ENCODE results near the gene KRT9.
"Not testable (repeated sequence)": the region's sequence is repeated elsewhere in the genome, so short reads cannot be mapped to it uniquely, and the experiment has no call there.

The KRT9 gene, protein sequence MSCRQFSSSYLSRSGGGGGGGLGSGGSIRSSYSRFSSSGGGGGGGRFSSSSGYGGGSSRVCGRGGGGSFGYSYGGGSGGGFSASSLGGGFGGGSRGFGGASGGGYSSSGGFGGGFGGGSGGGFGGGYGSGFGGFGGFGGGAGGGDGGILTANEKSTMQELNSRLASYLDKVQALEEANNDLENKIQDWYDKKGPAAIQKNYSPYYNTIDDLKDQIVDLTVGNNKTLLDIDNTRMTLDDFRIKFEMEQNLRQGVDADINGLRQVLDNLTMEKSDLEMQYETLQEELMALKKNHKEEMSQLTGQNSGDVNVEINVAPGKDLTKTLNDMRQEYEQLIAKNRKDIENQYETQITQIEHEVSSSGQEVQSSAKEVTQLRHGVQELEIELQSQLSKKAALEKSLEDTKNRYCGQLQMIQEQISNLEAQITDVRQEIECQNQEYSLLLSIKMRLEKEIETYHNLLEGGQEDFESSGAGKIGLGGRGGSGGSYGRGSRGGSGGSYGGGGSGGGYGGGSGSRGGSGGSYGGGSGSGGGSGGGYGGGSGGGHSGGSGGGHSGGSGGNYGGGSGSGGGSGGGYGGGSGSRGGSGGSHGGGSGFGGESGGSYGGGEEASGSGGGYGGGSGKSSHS

DNA sequence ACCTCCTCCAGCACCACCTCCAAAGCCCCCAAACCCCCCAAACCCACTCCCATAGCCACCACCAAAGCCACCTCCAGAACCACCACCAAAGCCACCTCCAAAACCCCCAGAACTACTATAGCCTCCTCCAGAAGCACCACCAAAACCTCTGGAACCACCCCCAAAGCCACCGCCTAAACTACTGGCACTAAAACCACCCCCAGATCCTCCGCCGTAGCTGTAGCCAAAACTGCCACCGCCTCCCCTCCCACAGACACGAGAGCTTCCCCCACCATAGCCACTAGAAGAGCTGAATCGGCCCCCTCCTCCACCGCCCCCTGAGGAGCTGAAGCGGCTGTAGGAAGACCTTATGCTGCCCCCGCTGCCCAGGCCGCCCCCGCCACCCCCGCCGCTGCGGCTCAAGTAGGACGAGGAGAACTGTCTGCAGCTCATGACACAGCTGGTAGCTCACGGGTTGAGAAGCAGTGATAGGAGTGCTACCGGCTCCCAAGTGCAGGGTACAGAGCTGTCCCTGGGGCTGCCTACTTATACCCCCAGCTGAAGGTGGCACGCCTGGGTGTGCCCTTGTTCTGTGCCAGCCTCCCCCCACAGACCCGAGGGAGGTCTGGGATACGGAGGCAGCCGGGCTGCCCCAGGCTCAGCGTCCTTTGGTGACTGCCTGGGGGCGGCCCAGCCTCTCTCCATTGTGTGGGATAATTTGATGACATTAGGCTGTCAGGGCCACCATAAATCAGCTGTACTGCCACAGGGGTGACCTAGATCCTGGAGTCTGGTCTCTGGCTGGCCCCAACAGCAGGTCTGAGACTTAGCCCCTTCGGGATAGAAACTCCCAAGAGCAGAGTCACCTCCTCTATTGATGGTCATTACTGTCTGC is at the start of gene KRT9:
Gene KRT9, minus strand, starts transcription at position 499 of the 874 bp plus-strand sequence. Its CDS starts 67 bp downstream, at position 432.
- in situ Hi-C loops (cut with MboI; ENCODE audit: low sequenced_read_pairs) = no loop called here

DNA sequence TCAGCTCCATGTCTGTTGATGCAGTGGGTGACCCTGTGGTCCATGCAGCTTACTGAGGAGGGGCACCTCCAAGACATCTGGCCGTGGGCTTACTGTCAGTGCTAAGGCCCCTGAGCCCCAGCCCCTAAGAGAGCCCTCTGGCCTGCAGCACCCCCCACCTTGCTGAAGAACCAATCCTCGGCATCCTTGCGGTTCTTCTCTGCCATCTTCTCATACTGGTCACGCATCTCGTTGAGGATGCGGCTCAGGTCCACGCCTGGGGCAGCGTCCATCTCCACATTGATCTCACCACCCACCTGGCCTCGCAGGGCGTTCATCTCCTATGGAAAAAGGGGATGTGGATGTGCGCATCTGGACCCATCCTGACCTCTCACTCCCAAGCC is 49.6 kb upstream of the KRT9 start:
- in situ Hi-C loops (cut with MboI; ENCODE audit: low sequenced_read_pairs) = not testable (repeated sequence)

DNA sequence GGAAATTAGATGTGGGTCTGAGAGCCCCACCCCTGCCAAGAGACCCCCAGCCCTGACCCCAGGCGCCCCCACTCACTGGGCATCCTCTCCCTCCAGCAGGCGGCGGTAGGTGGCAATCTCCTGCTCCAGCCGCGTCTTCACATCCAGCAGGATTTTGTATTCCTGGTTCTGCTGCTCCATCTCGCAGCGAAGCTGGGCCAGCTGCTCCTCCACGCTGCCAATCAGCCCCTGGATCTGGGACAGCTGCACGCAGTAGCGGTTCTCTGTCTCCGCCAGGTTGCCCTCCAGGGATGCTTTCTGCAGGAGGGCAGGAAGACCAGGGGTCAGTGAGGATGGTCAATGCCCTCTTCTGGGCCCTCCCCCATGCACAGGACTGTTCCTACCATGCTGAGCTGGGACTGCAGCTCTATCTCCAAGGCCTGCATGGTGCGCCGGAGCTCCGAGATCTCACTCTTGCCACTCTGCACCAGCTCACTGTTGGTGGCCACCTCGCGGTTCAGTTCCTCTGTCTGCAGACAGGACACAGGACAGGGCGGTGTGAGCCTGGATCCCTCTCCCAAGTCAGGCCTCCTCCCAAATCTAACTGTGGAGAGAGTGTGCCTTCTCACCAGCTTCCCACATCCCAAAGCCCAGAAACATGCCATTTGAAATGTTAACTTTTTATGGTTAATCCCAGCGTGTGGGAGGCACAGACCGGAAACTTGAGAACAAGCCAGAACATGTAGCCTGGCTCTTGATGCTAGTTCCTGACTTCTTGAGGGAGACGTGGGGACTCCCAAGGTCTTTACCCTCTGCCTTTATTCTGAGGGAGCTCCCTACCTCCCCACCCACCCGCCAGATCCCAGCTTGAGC is 49.0 kb upstream of the KRT9 start:
- in situ Hi-C loops (cut with MboI; ENCODE audit: low sequenced_read_pairs) = no loop called here

DNA sequence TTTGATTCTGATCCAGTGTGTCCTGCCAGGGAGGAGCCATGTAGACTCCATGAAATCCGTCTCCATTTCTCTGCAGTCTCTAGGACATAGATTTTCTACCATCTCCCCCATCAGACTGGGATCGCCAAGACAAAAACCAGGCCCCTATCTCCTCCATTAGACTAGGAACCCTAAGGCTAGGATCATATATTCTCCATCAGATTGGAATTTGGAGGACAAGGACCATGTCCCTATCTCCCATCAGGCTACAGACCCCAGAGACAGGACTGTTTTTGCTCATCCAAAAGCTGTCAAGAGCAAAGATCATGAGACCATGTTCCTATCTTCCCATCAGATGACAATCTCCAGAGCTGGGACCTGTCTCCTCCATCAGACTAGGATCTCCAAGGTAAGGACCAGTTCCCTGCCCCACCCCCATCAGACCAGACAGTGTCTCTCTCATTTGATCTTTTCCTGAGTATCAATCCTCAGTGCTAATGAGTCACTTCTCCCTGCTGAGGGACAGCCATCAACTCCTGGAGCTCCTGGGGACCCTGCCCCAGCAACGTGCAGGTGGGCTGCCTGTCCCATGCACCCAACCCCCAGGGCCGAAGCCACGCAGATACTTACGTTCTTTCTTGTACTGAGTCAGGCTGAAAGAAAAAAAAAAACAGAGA is 48.2 kb upstream of the KRT9 start:
- in situ Hi-C loops (cut with MboI; ENCODE audit: low sequenced_read_pairs) = not testable (repeated sequence)

DNA sequence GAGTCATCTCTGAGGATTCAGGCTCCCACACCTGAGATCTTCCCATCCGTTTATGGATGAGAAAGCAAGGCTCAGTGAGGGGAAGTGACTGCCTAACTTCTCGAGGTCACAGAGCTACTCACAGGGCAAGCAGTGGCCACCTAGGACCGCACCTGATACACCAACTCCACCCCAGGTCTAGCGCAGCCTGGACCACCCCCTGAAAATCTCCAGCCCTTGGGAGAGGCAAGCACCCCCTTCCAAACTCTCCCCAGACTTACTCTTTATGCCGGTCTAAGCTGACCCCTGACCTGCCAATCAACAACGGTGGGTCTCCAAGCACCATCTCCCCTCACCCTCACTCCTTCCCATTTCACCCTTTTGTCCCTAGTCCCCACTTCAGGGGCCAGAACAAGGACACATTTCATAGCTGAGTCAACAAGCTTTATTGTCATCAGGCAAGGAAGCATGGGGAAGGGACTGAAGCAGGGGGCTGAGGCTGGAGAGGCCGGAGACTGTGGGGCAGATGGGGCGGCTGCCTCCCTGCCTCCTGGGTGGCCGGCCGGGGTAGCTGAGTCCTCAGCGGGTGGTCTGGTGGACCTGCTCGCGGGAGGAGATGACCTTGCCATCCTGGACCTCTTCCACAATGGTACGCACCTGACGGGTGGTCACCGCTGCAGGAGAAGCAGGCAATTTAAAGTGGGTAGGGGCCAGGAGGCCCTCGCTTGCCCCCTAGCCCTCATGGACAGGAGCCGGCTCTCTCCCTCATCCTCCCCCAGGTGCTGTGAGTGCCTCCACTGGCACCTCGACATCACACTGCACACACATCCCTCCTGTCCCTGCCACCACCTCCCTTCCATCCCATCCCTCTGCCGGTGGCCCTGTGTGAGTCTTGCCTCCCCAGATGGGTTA is 47.4 kb upstream of the KRT9 start:
- in situ Hi-C loops (cut with MboI; ENCODE audit: low sequenced_read_pairs) = no loop called here

DNA sequence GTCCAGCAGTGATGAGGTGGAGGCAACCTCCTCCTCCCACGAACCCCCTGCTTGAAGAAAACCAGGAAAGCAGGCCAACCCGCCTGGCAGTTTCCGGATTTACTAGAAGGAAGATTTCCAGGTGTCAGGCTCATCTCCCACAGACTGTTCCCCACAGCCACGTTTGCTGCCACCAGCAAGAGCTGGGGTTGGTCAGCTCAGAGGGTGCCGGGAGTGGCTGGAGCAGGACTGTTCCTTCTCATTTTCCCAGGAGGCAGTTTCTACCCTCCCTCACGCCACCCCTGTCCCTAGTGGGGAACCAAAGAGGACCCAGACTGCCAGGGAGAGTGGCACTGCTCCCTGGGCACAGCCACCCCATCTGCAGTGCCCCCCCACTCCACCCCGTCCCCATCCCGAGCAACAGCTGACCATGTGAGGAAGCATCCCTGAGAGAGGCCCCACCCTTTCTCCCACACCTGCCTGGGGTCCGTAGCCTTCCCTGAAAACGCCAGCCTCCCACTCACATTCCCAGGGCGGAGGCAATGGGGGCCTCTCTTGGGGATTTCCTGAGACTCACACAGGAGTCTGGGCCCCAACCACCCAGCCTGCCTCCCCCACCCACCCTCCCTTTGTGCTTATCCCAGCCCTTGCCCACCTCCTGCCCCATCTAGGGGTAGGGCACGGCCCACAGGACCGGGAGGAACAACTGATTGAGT is 46.6 kb upstream of the KRT9 start:
- in situ Hi-C loops (cut with MboI; ENCODE audit: low sequenced_read_pairs) = no loop called here

GRCh38 chr17:41617698-41618097 is 45.8 kb upstream of the KRT9 start:
- in situ Hi-C loops (cut with MboI; ENCODE audit: low sequenced_read_pairs) = no loop called here

DNA sequence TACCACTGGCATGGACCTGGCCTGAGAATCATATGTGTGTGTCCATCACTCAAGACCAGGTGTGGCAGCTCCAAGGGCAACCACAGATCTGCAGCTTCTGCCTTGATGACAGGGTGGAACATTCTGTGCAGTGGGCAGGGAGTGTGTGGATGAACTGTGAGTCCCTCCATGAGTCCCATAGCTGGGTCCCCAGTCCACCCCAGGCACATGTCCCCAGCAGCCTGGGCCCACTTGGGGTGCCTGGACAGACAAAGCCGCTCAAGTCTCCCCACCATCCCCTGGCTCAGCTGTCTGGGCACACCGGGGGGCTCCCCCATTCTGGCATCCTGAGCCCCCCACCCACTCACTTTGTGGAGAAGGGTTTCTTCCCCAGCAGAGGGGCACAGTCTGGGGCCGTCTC is 45.3 kb upstream of the KRT9 start:
- in situ Hi-C loops (cut with MboI; ENCODE audit: low sequenced_read_pairs) = no loop called here

DNA sequence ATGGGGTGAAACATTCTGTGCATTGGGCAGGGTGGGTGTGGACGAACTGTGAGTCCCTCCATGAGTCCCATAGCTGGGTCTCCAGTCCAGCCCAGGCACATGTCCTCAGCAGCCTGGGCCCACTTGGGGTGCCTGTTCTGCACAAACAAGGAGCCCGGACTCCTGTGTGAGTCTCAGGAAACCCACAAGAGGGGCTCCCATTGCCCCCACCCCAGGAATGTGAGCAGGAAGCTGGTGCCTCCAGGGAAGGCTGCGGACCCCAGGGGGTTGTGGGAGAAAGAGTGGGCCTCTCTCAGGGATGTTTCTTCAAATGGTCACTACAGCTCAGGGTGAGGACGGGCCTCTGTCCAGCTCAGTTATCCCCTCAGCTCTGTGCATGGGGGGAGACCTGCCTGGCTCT is 44.6 kb upstream of the KRT9 start:
- in situ Hi-C loops (cut with MboI; ENCODE audit: low sequenced_read_pairs) = not testable (repeated sequence)

DNA sequence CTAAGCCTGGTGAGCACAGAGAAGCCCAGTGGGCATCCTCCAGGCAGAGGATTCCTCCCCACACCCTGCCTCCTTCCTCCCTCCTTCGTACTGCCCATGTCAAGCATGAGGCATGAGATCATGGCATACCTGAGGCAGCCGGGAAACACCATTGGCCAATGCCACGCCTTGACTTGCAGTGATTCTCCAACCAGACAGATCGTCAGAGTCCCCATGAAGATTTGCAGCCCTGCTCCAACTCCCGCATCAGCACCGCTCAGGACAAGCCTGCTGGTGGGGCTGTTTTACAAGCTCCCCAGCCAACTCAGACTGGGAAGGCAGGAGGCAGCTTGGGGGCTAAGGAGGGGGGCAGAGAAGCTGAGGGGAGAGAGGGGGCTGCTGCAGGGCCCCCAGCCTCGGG is 43.6 kb upstream of the KRT9 start:
- in situ Hi-C loops (cut with MboI; ENCODE audit: low sequenced_read_pairs) = no loop called here

DNA sequence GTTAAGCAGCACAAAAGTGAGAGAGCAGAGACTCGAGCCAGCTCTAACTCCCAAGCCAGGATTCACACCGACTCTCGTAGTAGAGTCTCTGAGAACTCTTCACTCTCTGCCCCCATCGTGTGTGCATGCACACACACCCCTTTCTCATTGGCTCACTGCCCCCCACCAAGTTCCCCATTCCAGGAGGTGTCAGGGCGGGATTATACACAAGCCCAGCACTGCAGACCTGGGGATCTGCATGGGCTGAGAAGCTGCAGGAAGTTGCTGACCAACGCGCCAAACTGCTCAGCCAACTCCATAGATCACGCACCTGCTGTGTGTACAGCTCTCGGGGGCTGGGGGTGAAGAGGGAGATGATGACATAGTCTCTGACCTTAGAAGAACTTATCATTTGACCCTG is 42.9 kb upstream of the KRT9 start:
- in situ Hi-C loops (cut with MboI; ENCODE audit: low sequenced_read_pairs) = not testable (repeated sequence)

GRCh38 chr17:41614098-41614497 is 42.2 kb upstream of the KRT9 start:
- in situ Hi-C loops (cut with MboI; ENCODE audit: low sequenced_read_pairs) = no loop called here

DNA sequence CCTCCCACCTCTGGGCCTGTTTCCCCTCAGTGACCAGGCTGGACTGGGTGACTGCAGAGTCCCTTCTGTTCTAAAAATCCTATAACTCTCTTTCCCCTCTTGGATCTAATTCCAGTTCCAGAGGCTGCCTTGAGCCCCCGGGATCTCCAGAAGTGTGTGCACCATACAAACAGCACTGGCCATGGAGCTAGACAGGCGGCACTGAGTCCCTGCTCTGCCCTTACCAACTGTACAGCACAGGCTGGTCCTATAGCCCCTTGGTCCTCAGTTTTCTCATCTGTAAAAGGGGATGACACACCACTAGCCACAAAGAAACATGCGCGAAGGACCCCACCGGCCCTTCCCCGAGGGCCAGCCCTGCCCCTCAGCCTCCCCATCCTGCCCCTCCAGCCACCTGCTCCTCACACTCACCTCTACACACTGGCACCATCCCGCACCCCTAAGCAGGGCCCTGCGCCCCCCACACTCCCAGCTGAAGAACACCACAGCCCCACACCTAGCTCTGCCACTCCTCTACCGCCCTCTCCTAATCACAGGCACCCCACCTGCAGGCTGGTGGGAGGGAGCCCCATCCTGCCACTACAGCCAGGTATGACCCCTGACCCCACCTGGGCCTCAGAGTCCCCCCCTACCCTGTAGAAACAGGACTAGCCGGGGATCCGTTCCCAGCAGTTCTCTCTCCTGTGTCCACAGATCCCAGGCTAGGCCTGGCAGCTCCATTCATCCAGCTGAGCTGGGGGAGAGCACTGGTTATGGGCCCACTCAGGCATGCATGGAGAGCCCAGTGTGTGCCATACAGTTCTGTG is 41.6 kb upstream of the KRT9 start:
- in situ Hi-C loops (cut with MboI; ENCODE audit: low sequenced_read_pairs) = no loop called here

GRCh38 chr17:41612376-41613160 is 40.7 kb upstream of the KRT9 start, which contains the start of gene KRT16:
KRT16 (minus strand) TSS chr17:41612767; CDS start chr17:41612688, 79 bp downstream.
- in situ Hi-C loops (cut with MboI; ENCODE audit: low sequenced_read_pairs) = not testable (repeated sequence)

DNA sequence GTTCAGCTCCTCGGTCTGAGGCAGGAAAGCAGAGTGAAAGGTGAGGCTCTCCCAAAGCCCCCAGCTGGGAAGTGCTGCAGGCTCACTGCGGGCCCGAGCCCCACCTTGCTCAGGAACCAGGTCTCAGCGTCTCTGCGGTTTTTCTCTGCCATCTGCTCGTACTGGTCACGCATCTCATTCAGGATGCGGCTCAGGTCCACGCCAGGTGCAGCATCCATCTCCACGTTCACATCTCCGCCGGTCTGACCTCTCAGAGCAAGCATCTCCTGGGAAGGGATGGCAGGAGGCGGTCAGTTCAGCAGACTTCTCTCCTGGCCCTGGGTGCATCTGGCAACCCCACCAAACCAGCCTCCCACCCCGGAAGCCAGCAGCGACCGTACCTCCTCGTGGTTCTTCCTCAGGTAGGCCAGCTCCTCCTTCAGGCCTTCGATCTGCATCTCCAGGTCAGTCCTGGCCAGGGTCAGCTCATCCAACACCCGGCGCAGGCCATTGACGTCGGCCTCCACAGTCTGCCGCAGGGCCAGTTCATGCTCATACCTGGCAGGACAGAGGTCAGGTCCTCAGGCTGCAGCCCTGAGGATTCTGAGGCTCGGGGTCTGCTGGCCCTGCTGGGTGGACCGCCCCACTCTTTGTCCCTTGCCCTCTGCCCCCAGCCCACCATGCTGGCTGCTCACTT is 39.2 kb upstream of the KRT9 start:
- in situ Hi-C loops (cut with MboI; ENCODE audit: low sequenced_read_pairs) = no loop called here

DNA sequence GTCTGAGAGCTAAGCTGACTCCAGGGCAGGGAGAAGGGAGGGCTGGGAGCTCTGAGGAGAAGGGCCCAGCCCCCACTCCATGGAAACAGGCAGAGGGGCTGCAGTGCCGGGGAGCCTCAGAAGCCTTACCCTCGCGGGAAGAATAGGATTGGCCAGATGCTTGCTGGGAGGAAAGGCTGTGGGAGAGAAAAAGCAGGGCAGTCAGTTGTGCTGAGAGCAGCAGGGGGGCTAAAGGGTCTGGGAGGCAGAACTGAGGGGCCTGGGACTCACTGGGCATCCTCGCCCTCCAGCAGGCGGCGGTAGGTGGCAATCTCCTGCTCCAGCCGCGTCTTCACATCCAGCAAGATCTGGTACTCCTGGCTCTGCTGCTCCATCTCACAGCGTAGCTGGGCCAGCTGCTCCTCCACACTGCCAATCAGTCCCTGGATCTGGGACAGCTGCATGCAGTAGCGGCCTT is 38.2 kb upstream of the KRT9 start:
- in situ Hi-C loops (cut with MboI; ENCODE audit: low sequenced_read_pairs) = not testable (repeated sequence)
